ENCODE results near the gene TESMIN.

The TESMIN gene

GRCh38 chr11:68783216-68783821 lies 32.0 kb upstream of the TESMIN start:
- DNase-seq (ENCODE audit: low spot score) (no peak), ATAC-seq (ENCODE audit: low read depth) (no peak)
- no peak for TF ChIP-seq CTCF (IDR thresholded peaks at IDR 0.05; ENCODE audit: poor library complexity, severe bottlenecking)
- H3K36me3 ChIP-seq (ENCODE audit: low read depth) = peaks cover 24% of the 10 kb centered on the region
- no peaks in the 10 kb centered on the region for H3K27me3 ChIP-seq (ENCODE audit: insufficient read depth, poor library complexity, severe bottlenecking)
- H3K4me1 ChIP-seq (ENCODE audit: insufficient read depth, poor library complexity, severe bottlenecking) = no peaks in the 10 kb centered on the region
- H3K9me3 ChIP-seq (ENCODE audit: severe bottlenecking) = no peaks in the 10 kb centered on the region
- H3K27ac ChIP-seq (ENCODE audit: poor library complexity, severe bottlenecking) = no peak overlapping the region
- no peak overlapping the region for H3K4me3 ChIP-seq (ENCODE audit: severe bottlenecking)

DNA sequence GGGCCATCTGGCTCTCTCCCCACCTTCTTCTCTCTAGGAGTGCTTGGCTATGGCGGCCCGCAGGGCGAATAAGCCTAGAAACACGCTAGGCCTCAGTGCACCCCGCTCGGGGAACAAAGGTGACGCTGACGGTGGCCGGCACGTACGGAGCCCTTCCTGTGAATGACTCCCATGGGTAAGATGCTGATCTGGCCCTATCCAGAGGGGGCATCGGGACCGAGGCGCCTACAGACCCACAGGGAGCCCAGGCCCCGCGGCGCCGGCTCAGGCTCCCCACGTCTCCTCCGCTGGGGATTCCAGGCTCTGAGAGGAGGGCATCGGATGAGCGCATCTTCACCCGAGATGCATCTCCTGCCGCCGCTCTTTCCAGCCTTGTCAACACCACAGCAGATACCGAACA lies 31.4 kb upstream of the TESMIN start:
- Histone ChIP-seq H3K27ac (ENCODE audit: poor library complexity, severe bottlenecking) (no peak overlapping the region), H3K9me3 (ENCODE audit: severe bottlenecking) (no peaks in the 10 kb centered on the region), H3K4me1 (ENCODE audit: insufficient read depth, poor library complexity, severe bottlenecking) (no peaks in the 10 kb centered on the region), H3K4me3 (ENCODE audit: severe bottlenecking) (no peak overlapping the region), H3K36me3 (ENCODE audit: low read depth) (peaks cover 25% of the 10 kb centered on the region), H3K27me3 (ENCODE audit: insufficient read depth, poor library complexity, severe bottlenecking) (no peaks in the 10 kb centered on the region)
- DNase-seq (ENCODE audit: low spot score) = no peak
- TF ChIP-seq CTCF (IDR thresholded peaks at IDR 0.05; ENCODE audit: poor library complexity, severe bottlenecking) = no peak
- ATAC-seq (ENCODE audit: low read depth) = no peak

DNA sequence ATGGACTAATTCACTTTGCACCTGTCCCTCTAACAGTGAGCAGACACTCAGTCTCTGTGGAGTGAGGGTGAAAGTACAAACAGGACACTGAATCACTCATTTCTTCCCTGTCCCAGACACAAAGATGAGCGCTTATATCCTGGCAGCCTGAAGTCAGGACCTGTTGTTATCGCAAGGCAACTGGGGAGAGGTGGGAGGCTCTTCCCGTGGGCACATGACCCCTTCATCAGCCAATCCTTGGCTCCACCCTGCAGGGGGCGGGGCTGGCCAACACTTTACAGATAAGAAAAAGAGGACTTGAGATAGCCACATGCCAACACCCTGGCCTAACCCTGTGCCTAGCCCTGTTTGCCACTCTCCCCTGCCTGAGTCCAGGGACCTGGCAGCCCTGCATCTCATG lies 29.5 kb upstream of the TESMIN start:
- no peak for DNase-seq (ENCODE audit: low spot score)
- ATAC-seq (ENCODE audit: low read depth) = no peak
- Histone ChIP-seq H3K4me1 (ENCODE audit: insufficient read depth, poor library complexity, severe bottlenecking) (no peaks in the 10 kb centered on the region), H3K27ac (ENCODE audit: poor library complexity, severe bottlenecking) (no peak overlapping the region), H3K4me3 (ENCODE audit: severe bottlenecking) (no peak overlapping the region), H3K36me3 (ENCODE audit: low read depth) (peaks cover 42% of the 10 kb centered on the region), H3K9me3 (ENCODE audit: severe bottlenecking) (no peaks in the 10 kb centered on the region), H3K27me3 (ENCODE audit: insufficient read depth, poor library complexity, severe bottlenecking) (no peaks in the 10 kb centered on the region)
- TF ChIP-seq CTCF (IDR thresholded peaks at IDR 0.05; ENCODE audit: poor library complexity, severe bottlenecking) = no peak

DNA sequence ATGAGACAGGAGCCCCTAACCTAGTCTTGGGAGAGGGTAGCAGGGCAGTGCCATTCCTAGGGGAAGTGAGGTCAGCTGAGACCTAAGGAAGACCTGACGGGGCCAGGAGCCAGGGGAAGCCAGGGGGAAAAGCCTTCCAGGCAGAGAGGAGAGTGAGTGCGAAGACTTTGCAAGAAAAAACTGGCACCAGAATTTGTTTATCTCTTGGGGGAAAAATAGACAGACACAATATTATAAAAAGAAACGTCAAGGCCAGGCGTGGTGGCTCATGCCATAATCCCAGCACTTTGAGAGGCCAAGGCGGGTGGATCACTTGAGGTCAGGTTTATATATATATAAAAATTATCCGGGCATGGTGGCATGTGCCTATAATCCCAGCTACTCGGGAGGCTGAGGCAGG lies 26.9 kb upstream of the TESMIN start:
- Histone ChIP-seq H3K27ac (ENCODE audit: poor library complexity, severe bottlenecking) (no peak overlapping the region), H3K4me1 (ENCODE audit: insufficient read depth, poor library complexity, severe bottlenecking) (no peaks in the 10 kb centered on the region), H3K4me3 (ENCODE audit: severe bottlenecking) (no peak overlapping the region), H3K36me3 (ENCODE audit: low read depth) (peaks cover 69% of the 10 kb centered on the region), H3K27me3 (ENCODE audit: insufficient read depth, poor library complexity, severe bottlenecking) (no peaks in the 10 kb centered on the region), H3K9me3 (ENCODE audit: severe bottlenecking) (no peaks in the 10 kb centered on the region)
- ATAC-seq (ENCODE audit: low read depth) (no peak), DNase-seq (ENCODE audit: low spot score) (no peak)
- TF ChIP-seq CTCF (IDR thresholded peaks at IDR 0.05; ENCODE audit: poor library complexity, severe bottlenecking) = no peak

GRCh38 chr11:68776442-68777235 lies 25.3 kb upstream of the TESMIN start:
- no peak for TF ChIP-seq CTCF (IDR thresholded peaks at IDR 0.05; ENCODE audit: poor library complexity, severe bottlenecking)
- no peak for ATAC-seq (ENCODE audit: low read depth)
- no peaks in the 10 kb centered on the region for H3K4me1 ChIP-seq (ENCODE audit: insufficient read depth, poor library complexity, severe bottlenecking)
- DNase-seq (ENCODE audit: low spot score) = no peak
- H3K27ac ChIP-seq (ENCODE audit: poor library complexity, severe bottlenecking) = no peak overlapping the region
- H3K4me3 ChIP-seq (ENCODE audit: severe bottlenecking) = no peak overlapping the region
- no peaks in the 10 kb centered on the region for H3K27me3 ChIP-seq (ENCODE audit: insufficient read depth, poor library complexity, severe bottlenecking)
- no peaks in the 10 kb centered on the region for H3K9me3 ChIP-seq (ENCODE audit: severe bottlenecking)
- peaks cover 80% of the 10 kb centered on the region for H3K36me3 ChIP-seq (ENCODE audit: low read depth)

All from RWPE2 (cell line).